Activated CD8-positive, alpha-beta memory T cell treated with anti-CD3 and anti-CD28 coated beads, Interleukin-2, amount 10 ng/mL, durations not matched to agents 7 days and 5 days (primary cell): ENCODE measurements around the gene KRTAP10-7. TPM values are rescaled to one million over a fixed set of nuclear protein-coding genes. Genes with fewer than 3 reads are reported as not detected.
"Not testable (repeated sequence)": the region's sequence is repeated elsewhere in the genome, so short reads cannot be mapped to it uniquely, and the experiment has no call there.

ENCODE experiments used
- ATAC-seq: fragments of 150-1000 bp; cut with Tn5 transposase; one replicate; pipeline ENCODE4 v1.10.0; 2021; ENCODE audit warnings: moderate library complexity
- CTCF ChIA-PET: fragments of 350-600 bp; sonication (Branson Sonifier 250); formaldehyde crosslinking; loops from one replicate; lab custom pipeline; 2021; ENCODE audit warnings: antibody characterized with exemption; lab: Charles Lee
- DNase-seq: peaks from one replicate; pipeline ENCODE4 v3.0.0-alpha.2; 2020
- H3K27ac Mint-ChIP-seq: one replicate; pipeline ENCODE4 v1.8.0; 2021; ENCODE audit warnings: mild to moderate bottlenecking, mixed read lengths
- H3K27me3 Mint-ChIP-seq: one replicate; pipeline ENCODE4 v1.8.0; 2021; ENCODE audit warnings: mixed read lengths
- H3K36me3 Mint-ChIP-seq: one replicate; pipeline ENCODE4 v1.8.0; 2021; ENCODE audit warnings: mild to moderate bottlenecking, mixed read lengths
- H3K4me1 Mint-ChIP-seq: one replicate; pipeline ENCODE4 v1.8.0; 2021; ENCODE audit warnings: mixed read lengths
- H3K4me3 Mint-ChIP-seq: one replicate; pipeline ENCODE4 v1.8.0; 2021; ENCODE audit warnings: mild to moderate bottlenecking, moderate library complexity, mixed read lengths
- H3K9me3 Mint-ChIP-seq: one replicate; pipeline ENCODE4 v1.8.0; 2022; ENCODE audit warnings: low read depth, mixed read lengths
- total RNA-seq, 2 experiments: library from RNA; stranded (reverse); gene quantifications; one replicate each; pipeline ENCODE4 v1.2.3, GENCODE V29; 2021

Gene KRTAP10-7
- total RNA-seq, 2 experiments from 2014 or later, result not detected

DNA sequence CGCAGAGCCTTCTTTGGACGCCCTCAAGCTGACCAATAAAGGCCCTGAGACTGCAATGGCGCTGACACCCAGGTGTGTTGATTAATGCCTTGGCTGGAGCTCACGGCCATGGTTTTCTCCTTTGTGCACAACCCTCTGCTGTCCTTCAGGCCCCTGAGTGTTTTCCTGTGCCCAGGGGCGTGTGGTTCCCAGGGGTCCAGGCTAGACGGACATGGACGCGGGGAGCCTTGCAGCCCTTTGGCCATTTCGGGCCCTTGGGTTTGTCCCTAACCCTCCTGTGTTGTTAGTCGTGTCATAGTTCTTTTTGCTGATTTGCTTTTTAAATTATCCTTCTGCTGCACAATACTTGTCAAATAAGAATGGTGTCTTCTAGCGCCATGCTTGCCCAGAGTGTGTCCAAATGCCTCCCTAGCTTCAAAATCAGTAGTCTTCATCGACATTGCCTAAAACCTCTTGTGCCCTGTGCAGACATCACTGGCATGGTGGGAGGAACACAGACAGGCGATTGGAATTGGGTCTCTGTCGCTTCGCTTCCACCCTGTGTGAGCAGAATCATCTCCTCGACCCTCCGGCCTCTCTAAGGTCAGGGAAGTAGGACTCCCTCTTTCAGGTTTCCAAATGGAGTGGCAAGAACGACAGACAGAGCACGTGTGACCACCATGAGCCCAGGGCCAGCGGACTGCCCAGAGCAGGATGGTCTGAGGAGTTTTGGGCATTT, 24.9 kb upstream of the KRTAP10-7 start:
- Mint-ChIP-seq H3K27me3 (peaks cover 3% of the 10 kb centered on the region), H3K36me3 (peaks cover 11% of the 10 kb centered on the region)
- CTCF ChIA-PET, result interaction anchor here (1.0 to 1.1 kb wide), 2 partner anchors 28 to 218 kb away, joined by 3 to 5 read pairs; no protein-coding TSS in a partner anchor

DNA sequence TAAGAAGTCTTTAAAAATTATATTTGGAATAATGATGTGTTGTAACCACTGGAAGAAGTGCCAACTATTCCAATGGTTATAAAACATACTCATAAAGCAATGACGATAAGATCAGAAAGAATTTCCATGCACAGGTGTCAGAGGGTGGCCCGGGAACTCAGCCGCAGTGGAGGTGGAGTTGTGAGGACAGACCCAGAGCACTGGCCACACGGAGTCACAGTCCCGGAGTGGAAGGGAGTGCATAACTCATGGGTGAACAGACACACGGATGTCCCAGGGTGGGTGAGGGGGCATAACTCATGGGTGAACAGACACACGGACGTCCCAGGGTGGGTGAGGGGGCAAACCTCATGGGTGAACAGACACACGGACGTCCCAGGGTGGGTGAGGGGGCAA, 24.4 kb upstream of the KRTAP10-7 start:
- Mint-ChIP-seq H3K27ac (no peak overlapping the region), H3K27me3 (peaks cover 3% of the 10 kb centered on the region)

More for the DNA sequence above, 24.9 kb upstream of the KRTAP10-7 start:
- Mint-ChIP-seq H3K4me3 (no peak overlapping the region), H3K9me3 (peaks cover 21% of the 10 kb centered on the region), H3K4me1 (no peaks in the 10 kb centered on the region), H3K27ac (no peak overlapping the region)
- DNase-seq (peak; percentile 25), ATAC-seq (no peak)

DNA sequence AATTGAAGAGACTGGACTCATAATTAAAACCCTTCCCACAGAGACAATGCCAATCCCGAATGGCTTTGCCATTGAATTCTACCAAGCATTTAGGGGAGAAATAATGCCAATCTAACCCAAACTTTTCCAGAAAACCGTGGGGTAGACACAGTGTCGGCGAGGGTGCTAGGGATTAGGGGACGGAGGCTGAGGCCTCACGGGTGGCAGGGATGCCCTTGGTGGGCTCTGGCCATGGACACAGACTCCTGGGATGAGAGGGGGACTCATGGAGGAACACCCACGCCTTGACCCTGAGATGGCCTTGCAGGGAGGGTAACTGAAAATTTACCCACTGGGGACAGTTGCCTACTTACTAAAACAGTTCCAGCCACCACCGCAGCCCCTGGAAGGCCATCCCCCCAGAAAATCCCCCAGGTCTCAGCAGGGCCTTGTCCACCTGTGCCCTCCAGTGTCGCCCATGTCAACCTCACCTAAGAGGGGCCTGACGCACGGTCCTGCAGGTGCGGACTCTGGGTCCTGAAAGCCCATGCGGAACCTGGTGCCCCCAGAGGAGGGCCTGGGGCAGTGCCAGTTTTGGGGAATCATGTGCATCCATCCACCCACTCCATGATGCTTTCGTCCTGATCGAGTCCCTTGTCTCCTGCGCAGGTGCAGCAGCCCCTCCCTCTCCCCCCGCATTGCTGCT, 21.9 kb upstream of the KRTAP10-7 start:
- peaks cover 15% of the 10 kb centered on the region for H3K36me3 Mint-ChIP-seq
- no peak overlapping the region for H3K27ac Mint-ChIP-seq
- ATAC-seq (no peak), DNase-seq (peak; percentile 33)
- H3K9me3 Mint-ChIP-seq, result peaks cover 34% of the 10 kb centered on the region
- H3K27me3 Mint-ChIP-seq, result peaks cover 3% of the 10 kb centered on the region
- peaks cover 4% of the 10 kb centered on the region for H3K4me1 Mint-ChIP-seq
- CTCF ChIA-PET, result no interaction called here
- H3K4me3 Mint-ChIP-seq, result no peak overlapping the region

More for the DNA sequence above, 24.4 kb upstream of the KRTAP10-7 start:
- peaks cover 24% of the 10 kb centered on the region for H3K9me3 Mint-ChIP-seq
- H3K4me1 Mint-ChIP-seq, result no peaks in the 10 kb centered on the region
- no peak for ATAC-seq
- CTCF ChIA-PET, result no interaction called here
- H3K36me3 Mint-ChIP-seq, result peaks cover 12% of the 10 kb centered on the region
- DNase-seq, result peak; percentile 12
- H3K4me3 Mint-ChIP-seq, result no peak overlapping the region

DNA sequence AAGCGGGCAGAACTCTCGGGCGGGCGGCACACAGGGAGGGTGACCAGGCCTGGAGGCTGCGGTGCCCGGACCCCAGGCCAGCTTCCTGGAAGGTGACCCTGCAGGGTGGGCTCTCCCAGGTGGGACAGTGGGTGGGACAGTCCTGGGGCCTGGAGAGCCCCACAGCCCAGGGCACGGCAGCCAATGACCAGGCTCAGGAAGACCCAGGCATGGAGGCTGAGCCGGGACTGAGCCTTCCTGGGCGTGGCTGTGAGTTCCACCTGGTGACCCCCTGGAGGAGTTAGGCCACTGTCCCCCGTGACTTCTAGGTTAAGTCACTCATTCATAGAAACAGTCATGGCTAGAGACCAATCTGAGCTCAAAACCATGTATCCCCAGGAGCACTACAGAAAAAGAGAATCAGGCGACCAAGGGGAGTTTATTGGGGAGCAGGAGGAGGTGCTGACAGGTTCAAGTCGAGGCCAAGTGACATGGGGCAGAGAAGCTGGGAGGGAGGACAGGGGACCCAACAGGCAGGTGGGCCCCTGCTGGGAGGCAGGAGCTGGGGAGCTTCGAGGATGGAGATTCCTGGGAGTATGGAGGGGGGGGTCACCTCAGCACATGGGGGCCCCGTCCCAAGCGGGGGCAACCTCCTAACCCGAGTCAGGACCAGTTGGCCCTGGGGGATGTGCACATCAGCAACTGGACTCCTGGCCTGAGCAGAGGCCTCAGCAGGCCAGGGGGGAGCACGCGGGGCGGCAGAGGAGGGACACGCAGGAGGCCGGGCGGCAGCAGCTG, 21.2 kb upstream of the KRTAP10-7 start:
- CTCF ChIA-PET, result interaction anchor here (1.8 kb wide), 1 partner anchor 214 kb away, joined by 4 read pairs; no protein-coding TSS in a partner anchor
- no peak overlapping the region for H3K4me3 Mint-ChIP-seq
- ATAC-seq (no peak), DNase-seq (peak; percentile 11)
- peaks cover 5% of the 10 kb centered on the region for H3K27me3 Mint-ChIP-seq
- H3K27ac Mint-ChIP-seq, result no peak overlapping the region
- H3K9me3 Mint-ChIP-seq, result peaks cover 34% of the 10 kb centered on the region
- peaks cover 15% of the 10 kb centered on the region for H3K36me3 Mint-ChIP-seq
- H3K4me1 Mint-ChIP-seq, result peaks cover 11% of the 10 kb centered on the region

DNA sequence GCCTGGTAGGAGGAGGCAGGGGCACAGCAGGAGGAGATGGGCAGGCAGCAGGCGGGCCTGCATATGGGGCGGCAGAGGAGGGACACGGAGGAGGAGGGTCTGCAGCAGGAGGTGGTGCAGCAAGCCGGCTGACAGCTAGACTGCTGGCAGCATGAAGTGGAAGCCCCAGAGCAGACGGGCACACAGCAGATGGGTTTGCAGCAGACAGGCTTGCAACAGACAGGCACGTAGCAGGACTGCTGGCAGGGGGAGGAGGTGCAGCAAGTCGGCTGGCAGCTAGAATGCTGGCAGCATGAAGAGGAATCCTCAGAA, 20.6 kb upstream of the KRTAP10-7 start:
- H3K9me3 Mint-ChIP-seq, result peaks cover 34% of the 10 kb centered on the region
- DNase-seq, result no peak
- H3K27me3 Mint-ChIP-seq, result peaks cover 7% of the 10 kb centered on the region
- H3K36me3 Mint-ChIP-seq, result peaks cover 15% of the 10 kb centered on the region
- peaks cover 14% of the 10 kb centered on the region for H3K4me1 Mint-ChIP-seq
- no peak for ATAC-seq
- no peak overlapping the region for H3K4me3 Mint-ChIP-seq
- CTCF ChIA-PET, result interaction anchor here (1.8 kb wide), 1 partner anchor 214 kb away, joined by 4 read pairs; no protein-coding TSS in a partner anchor
- no peak overlapping the region for H3K27ac Mint-ChIP-seq

DNA sequence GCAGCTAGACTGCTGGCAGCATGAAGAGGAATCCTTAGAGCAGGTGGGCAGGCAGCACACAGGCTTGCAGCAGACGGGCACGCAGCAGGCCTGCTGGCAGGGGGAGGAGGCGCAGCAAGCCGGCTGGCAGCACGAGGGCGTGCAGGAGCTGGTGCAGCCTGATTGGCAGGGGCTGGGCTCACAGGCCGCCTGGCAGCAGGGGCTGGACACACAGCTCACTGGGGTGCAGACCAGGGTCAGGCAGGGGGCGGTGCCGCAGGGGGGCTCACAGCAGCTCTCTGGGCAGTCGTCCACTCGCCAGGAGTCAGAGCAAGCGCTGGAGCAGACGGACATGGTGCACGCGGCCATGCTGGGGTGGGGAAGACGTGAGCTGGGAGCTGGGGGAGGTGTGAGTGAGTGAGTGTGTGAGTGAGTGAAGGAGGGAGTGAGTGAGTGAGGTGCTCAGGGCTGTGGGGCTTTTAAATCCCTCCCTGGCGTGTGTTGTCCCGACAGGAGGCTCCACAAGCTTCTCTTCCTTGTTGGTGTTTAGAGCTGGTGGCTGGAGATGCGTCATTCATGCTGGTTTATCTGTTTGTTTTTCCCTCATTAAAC, 20.1 kb upstream of the KRTAP10-7 start, which contains the start of gene KRTAP10-5:
Gene KRTAP10-5 (minus strand): TSS at position 374 of the 591 bp plus-strand sequence. CDS start 26 bp downstream, at position 348.
- H3K27ac Mint-ChIP-seq, H3K27me3 Mint-ChIP-seq, ATAC-seq, H3K4me3 Mint-ChIP-seq, DNase-seq: not testable (repeated sequence)
- Mint-ChIP-seq H3K4me1 (peaks cover 14% of the 10 kb centered on the region), H3K36me3 (peaks cover 15% of the 10 kb centered on the region), H3K9me3 (peaks cover 34% of the 10 kb centered on the region)
- CTCF ChIA-PET, result interaction anchor here (1.8 kb wide), 1 partner anchor 213 kb away, joined by 4 read pairs; no protein-coding TSS in a partner anchor

DNA sequence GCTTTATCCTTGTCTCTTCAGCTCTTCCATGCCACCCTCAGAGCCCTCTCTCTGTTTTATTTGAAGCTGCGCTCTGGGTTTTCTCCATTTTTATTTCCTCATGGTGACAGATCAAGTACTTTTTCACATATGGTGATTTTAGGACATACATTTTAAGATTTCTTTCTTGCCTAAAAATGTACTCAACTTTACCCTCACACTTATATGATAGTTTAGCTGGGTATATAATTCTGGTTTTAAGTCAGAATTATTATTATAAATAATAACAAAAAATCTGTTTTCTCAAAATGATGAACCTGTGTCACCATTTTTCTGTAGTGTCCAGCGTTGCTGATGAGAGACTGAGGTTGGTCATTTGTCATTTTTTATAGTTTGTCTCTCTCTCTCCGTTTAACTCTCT, 19.2 kb upstream of the KRTAP10-7 start:
- Mint-ChIP-seq H3K27ac (no peak overlapping the region), H3K9me3 (peaks cover 32% of the 10 kb centered on the region), H3K4me1 (peaks cover 14% of the 10 kb centered on the region), H3K4me3 (no peak overlapping the region), H3K36me3 (peaks cover 15% of the 10 kb centered on the region), H3K27me3 (peaks cover 16% of the 10 kb centered on the region)
- CTCF ChIA-PET, result interaction anchor here (1.1 to 1.8 kb wide), 2 partner anchors 70 to 213 kb away, joined by 3 to 4 read pairs; no protein-coding TSS in a partner anchor
- DNase-seq (no peak), ATAC-seq (no peak)

DNA sequence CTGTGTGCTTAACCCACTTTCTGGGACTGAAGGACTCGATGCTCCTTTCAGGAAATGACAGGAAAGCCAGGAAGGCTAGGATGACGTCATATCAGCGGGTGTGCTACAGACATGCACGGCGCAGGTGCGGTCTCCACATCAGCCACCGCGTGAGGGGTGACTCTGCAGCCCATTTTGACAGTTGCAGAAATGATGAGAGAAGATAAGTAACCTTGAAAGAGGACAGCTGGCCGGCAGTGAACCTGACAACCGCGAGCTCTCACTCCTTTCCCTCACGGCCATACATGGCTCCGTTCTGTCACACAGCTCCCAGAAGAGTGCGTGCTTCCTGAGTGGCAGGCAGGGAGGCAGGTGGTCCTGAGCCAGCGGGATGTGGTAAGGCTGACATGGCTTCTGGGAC, 18.3 kb upstream of the KRTAP10-7 start:
- no peak for ATAC-seq
- Mint-ChIP-seq H3K27ac (no peak overlapping the region), H3K36me3 (peaks cover 15% of the 10 kb centered on the region), H3K4me3 (no peak overlapping the region), H3K27me3 (peaks cover 25% of the 10 kb centered on the region), H3K9me3 (peaks cover 32% of the 10 kb centered on the region), H3K4me1 (peaks cover 14% of the 10 kb centered on the region)
- CTCF ChIA-PET, result no interaction called here
- no peak for DNase-seq

DNA sequence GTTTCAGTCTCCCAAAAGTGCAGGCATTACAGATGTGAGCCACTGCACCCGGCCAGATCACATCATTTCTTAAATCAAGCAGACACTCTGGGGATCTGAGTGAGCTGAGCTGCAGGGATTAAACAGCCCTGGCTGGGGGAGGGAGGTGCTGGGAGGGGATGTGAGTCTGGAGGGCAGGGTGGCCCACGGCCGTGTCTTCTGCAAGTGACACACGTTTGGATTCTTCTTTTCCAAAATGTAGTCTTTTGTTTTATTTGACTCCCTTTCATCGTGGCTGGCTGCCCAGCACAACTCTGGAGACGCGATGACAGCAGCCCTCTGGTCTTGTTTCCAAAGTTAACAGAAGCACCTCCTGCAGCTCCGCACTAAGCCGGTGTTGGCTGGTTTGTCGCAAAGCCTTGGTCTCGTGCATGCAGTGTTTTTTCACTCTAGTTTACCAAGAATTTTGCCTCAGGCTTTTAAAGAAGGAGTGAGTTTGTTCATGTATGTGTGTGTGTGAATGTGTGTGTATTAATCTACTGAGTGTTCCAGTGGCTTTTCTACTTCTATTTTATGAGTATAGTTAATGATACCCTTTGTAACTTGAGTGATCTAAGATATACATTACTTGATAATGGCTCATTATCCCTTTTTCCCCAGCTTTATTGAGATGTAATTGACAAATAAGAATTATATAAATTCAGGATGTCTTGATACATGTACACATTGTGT, 17.2 kb upstream of the KRTAP10-7 start:
- peaks cover 34% of the 10 kb centered on the region for H3K27me3 Mint-ChIP-seq
- peaks cover 22% of the 10 kb centered on the region for H3K9me3 Mint-ChIP-seq
- peaks cover 14% of the 10 kb centered on the region for H3K4me1 Mint-ChIP-seq
- H3K4me3 Mint-ChIP-seq, result no peak overlapping the region
- peaks cover 9% of the 10 kb centered on the region for H3K36me3 Mint-ChIP-seq
- H3K27ac Mint-ChIP-seq, result no peak overlapping the region
- CTCF ChIA-PET, result interaction anchor here (0.9 to 1.1 kb wide), 2 partner anchors 73 to 210 kb away, joined by 4 read pairs; no protein-coding TSS in a partner anchor
- DNase-seq (no peak), ATAC-seq (no peak)

DNA sequence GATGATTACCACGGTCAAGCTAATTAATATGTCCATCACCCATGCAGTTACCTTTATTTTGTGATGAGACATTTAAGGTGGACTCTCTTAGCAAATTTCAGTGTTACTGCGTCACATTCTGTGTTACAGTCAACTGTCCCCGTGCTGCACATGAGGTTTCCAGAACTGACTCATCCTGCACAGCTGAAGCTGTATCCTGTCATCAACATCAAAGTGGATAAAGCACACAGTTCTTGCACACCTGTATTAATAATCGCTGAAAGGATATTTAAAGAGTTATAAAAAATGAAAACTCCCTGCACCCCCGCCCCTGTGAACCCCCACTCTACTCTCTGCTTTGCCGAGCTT, 16.6 kb upstream of the KRTAP10-7 start:
- no peak overlapping the region for H3K4me3 Mint-ChIP-seq
- peaks cover 35% of the 10 kb centered on the region for H3K27me3 Mint-ChIP-seq
- H3K4me1 Mint-ChIP-seq, result peaks cover 14% of the 10 kb centered on the region
- CTCF ChIA-PET, result interaction anchor here (0.9 to 1.1 kb wide), 2 partner anchors 73 to 210 kb away, joined by 4 read pairs; no protein-coding TSS in a partner anchor
- peaks cover 21% of the 10 kb centered on the region for H3K9me3 Mint-ChIP-seq
- peak; percentile 83 for ATAC-seq
- DNase-seq, result peak; percentile 72
- H3K36me3 Mint-ChIP-seq, result peaks cover 9% of the 10 kb centered on the region
- no peak overlapping the region for H3K27ac Mint-ChIP-seq

DNA sequence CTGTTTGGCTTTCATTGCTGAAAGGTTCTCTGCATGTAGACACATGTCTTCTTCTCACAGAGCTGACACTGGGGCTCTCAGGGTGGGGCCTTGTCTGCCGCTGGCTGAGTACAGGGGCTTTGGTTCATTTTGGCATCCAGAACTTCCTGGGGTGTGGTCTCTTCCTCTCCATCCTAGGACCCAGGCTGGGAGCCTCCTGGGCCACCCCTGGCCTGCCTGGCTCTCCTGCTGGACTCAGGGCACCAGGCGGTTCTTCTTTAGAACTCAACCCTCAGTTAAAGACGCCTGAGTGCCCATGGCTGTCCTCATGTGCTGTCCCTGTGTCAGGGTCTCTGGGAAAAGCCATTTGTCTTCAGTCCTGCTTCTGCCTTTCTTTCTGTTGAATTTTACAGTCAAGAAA, 14.5 kb upstream of the KRTAP10-7 start:
- Mint-ChIP-seq H3K4me3 (no peak overlapping the region), H3K9me3 (peaks cover 13% of the 10 kb centered on the region), H3K4me1 (peaks cover 14% of the 10 kb centered on the region), H3K27me3 (peaks cover 35% of the 10 kb centered on the region), H3K27ac (no peak overlapping the region), H3K36me3 (peaks cover 5% of the 10 kb centered on the region)
- CTCF ChIA-PET, result no interaction called here
- DNase-seq (no peak), ATAC-seq (no peak)

DNA sequence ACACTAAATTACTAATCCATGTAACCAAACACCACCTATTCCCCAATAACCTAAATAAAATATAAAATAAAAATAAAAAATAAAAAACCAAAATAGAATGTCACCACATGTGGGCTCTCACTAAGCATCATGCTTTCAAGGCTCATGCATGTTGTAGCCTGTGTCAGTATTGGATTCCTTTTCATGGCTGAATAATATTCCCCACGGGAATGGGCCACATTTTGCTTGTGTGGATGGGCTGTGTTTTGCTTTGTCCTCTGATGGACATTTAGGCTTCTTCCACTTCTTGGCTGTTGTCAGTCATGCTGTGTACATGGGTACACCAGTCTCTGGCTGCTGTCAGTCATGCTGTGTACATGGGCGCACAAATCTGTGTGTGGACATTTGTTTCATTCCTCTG, 11.3 kb upstream of the KRTAP10-7 start:
- peaks cover 33% of the 10 kb centered on the region for H3K27me3 Mint-ChIP-seq
- no peak overlapping the region for H3K4me3 Mint-ChIP-seq
- CTCF ChIA-PET, result no interaction called here
- H3K36me3 Mint-ChIP-seq, result no peaks in the 10 kb centered on the region
- ATAC-seq, result no peak
- DNase-seq, result peak; percentile 18
- H3K4me1 Mint-ChIP-seq, result peaks cover 5% of the 10 kb centered on the region
- H3K9me3 Mint-ChIP-seq, result peaks cover 3% of the 10 kb centered on the region
- no peak overlapping the region for H3K27ac Mint-ChIP-seq
